Activated CD8-positive, alpha-beta T cell treated with anti-CD3 and anti-CD28 coated beads for 36 hours (primary cell): ENCODE results near the gene HRC. TPM values are rescaled to one million over a fixed set of nuclear protein-coding genes. Genes with fewer than 3 reads are reported as not detected.
"Not testable (repeated sequence)": the region's sequence is repeated elsewhere in the genome, so short reads cannot be mapped to it uniquely, and the experiment has no call there.

Experiments used
- ATAC-seq: fragments of 200-7000 bp; cut with Tn5 transposase; one replicate; pipeline ENCODE4 v1.10.0; 2021; ENCODE audit warnings: mild to moderate bottlenecking, moderate library complexity
- CTCF ChIA-PET: fragments of 350-600 bp; sonication (Branson Sonifier 250); formaldehyde crosslinking; loops from one replicate; lab custom pipeline; 2021; ENCODE audit warnings: antibody characterized with exemption; lab: Charles Lee
- POLR2A ChIA-PET: fragments of 350-600 bp; sonication (Branson Sonifier 250); formaldehyde crosslinking; loops from one replicate; lab custom pipeline; 2021; ENCODE audit warnings: antibody characterized with exemption; lab: Charles Lee
- DNase-seq: peaks from one replicate; pipeline ENCODE4 v3.0.0-alpha.2; 2020
- H3K27ac Mint-ChIP-seq: one replicate; pipeline ENCODE4 v1.8.0; 2021; ENCODE audit warnings: mild to moderate bottlenecking, mixed read lengths
- H3K27me3 Mint-ChIP-seq: one replicate; pipeline ENCODE4 v1.8.0; 2021; ENCODE audit warnings: mixed read lengths
- H3K36me3 Mint-ChIP-seq: one replicate; pipeline ENCODE4 v1.8.0; 2021; ENCODE audit warnings: low read depth, mixed read lengths
- H3K4me1 Mint-ChIP-seq: one replicate; pipeline ENCODE4 v1.8.0; 2021; ENCODE audit warnings: low read depth, mixed read lengths
- H3K4me3 Mint-ChIP-seq: one replicate; pipeline ENCODE4 v1.8.0; 2021; ENCODE audit warnings: mild to moderate bottlenecking, moderate library complexity, mixed read lengths
- H3K9me3 Mint-ChIP-seq: one replicate; pipeline ENCODE4 v1.8.0; 2021; ENCODE audit warnings: mixed read lengths
- CTCF ChIP-seq: fragments of 200-600 bp; IDR thresholded peaks from one replicate; pipeline ENCODE4 v1.8.0; 2022; ENCODE audit warnings: antibody characterized with exemption, mild to moderate bottlenecking
- intact Hi-C: fragments of 100-400 bp; cut with micrococcal nuclease; formaldehyde crosslinking; loops from one replicate; pipeline ENCODE4 v1.10.0; 2022
- total RNA-seq, 2 experiments: library from RNA; stranded (reverse); gene quantifications; one replicate each; pipeline ENCODE4 v1.2.3, GENCODE V29; 2021

Gene HRC
- total RNA-seq, 2 experiments from 2014 or later = not detected

GRCh38 chr19:49130325-49130724 is 24.9 kb downstream of the HRC start:
- TF ChIP-seq CTCF = no peak
- Mint-ChIP-seq H3K4me3 (no peak overlapping the region), H3K4me1 (peaks cover 17% of the 10 kb centered on the region), H3K27ac (no peak overlapping the region), H3K27me3 (peaks cover 4% of the 10 kb centered on the region), H3K9me3 (no peaks in the 10 kb centered on the region), H3K36me3 (peaks cover 1% of the 10 kb centered on the region)
- POLR2A ChIA-PET = interaction anchor here (1.5 kb wide), 1 partner anchor 10 kb away, joined by 6 read pairs; no protein-coding TSS in a partner anchor
- intact Hi-C loops = no loop called here
- CTCF ChIA-PET = interaction anchor here (2.1 to 7.0 kb wide), 5 partner anchors 15 to 69 kb away, joined by 5 to 35 read pairs (median 16); partner anchors contain the start of gene LIN7B
- ATAC-seq (no peak), DNase-seq (no peak)

DNA sequence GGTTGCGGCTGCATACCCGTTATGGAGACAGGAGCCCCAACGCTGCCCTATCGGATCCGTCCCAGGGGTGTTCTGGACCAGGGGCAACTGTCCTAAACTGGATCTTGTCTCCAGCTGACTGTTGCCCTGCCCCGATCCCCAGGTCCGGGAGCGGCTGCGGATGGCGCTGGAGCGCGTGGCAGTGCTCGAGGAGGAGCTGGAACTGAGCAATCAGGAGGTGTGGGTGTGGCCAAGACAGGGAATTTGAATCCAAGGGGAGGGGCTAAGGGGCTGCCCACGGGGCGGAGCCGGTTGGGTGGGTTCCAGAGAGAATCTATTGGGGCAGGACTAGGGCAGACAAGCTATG is 26.0 kb downstream of the HRC start:
- intact Hi-C loops = no loop called here
- CTCF ChIA-PET = interaction anchor here (0.6 to 3.7 kb wide), 7 partner anchors 15 to 342 kb away, joined by 3 to 17 read pairs (median 5); partner anchors contain the start of gene LIN7B

GRCh38 chr19:49128545-49129237 is 26.5 kb downstream of the HRC start:
- POLR2A ChIA-PET = interaction anchor here (1.0 to 2.8 kb wide), 4 partner anchors 9 to 23 kb away, joined by 3 to 11 read pairs (median 6); partner anchors contain the start of genes LIN7B and PPFIA3
- intact Hi-C loops = no loop called here
- Mint-ChIP-seq H3K27ac (peak overlapping the region; percentile 52), H3K36me3 (peaks cover 1% of the 10 kb centered on the region), H3K9me3 (no peaks in the 10 kb centered on the region), H3K4me1 (peaks cover 13% of the 10 kb centered on the region), H3K27me3 (no peaks in the 10 kb centered on the region), H3K4me3 (peak overlapping the region; percentile 82)
- CTCF ChIA-PET = interaction anchor here (0.6 to 3.7 kb wide), 7 partner anchors 15 to 341 kb away, joined by 3 to 17 read pairs (median 5); partner anchors contain the start of gene LIN7B
- TF ChIP-seq CTCF = no peak
- no peak for ATAC-seq
- no peak for DNase-seq

More for the DNA sequence above, 26.0 kb downstream of the HRC start:
- TF ChIP-seq CTCF = no peak
- Mint-ChIP-seq H3K4me1 (peaks cover 15% of the 10 kb centered on the region), H3K36me3 (peaks cover 1% of the 10 kb centered on the region), H3K4me3 (no peak overlapping the region), H3K27ac (no peak overlapping the region), H3K27me3 (peaks cover under 1% of the 10 kb centered on the region), H3K9me3 (no peaks in the 10 kb centered on the region)
- POLR2A ChIA-PET = interaction anchor here (1.4 to 2.8 kb wide), 4 partner anchors 11 to 24 kb away, joined by 3 to 11 read pairs (median 8); partner anchors contain the start of gene LIN7B
- DNase-seq (no peak), ATAC-seq (no peak)

DNA sequence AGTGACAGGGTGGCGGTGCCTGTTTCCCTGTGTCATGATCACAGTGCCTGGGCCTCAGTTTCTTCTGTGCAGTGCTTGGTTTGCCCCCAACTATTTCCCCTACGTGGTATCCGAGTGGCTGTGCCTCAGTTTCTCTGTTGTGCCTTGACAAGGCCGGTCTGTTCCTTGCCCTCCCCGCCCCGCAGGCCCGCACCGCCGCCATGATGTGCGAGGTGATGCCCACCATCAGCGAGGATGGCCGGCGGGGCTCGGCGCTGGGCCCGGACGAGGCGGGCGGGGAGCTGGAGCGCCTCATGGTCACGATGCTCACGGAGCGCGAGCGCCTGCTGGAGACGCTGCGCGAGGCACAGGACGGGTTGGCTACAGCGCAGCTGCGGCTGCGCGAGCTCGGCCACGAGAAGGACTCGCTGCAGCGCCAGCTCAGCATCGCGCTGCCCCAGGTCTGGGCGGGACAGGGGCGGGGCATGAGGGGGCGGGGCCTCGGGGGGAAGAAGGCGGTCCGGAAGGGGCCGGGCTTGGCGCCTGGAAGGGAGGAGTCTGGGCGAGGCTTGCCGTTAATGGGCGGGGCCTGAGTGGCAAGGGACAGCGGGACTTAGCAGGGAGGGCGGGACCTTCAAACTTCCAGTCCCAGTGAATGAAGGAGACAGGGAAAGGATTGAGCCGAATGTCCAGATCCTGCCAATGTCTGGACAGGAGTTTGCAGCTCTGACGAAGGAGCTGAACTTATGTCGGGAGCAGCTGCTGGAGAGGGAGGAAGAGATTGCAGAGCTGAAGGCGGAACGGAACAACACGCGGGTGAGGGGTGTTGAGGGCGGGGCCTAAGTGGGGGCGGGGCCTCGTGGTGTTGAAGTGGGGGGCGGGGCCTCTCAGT is 27.3 kb downstream of the HRC start:
- Mint-ChIP-seq H3K27me3 (no peaks in the 10 kb centered on the region), H3K9me3 (no peaks in the 10 kb centered on the region), H3K4me3 (peak overlapping the region; percentile 82), H3K36me3 (peaks cover 1% of the 10 kb centered on the region), H3K27ac (peak overlapping the region; percentile 87), H3K4me1 (peaks cover 8% of the 10 kb centered on the region)
- DNase-seq (peak; percentile 95), ATAC-seq (peak; percentile 98)
- ChIA-PET POLR2A (interaction anchor here (0.9 to 2.8 kb wide), 5 partner anchors 8 to 41 kb away, joined by 3 to 11 read pairs (median 4); partner anchors contain the start of genes LIN7B and PPFIA3), CTCF (interaction anchor here (1.0 to 3.7 kb wide), 6 partner anchors 14 to 340 kb away, joined by 3 to 17 read pairs (median 9); partner anchors contain the start of gene LIN7B)
- TF ChIP-seq CTCF = no peak
- intact Hi-C loops = no loop called here

GRCh38 chr19:49127225-49127624 is 28.0 kb downstream of the HRC start:
- POLR2A ChIA-PET = interaction anchor here (0.9 to 2.8 kb wide), 3 partner anchors 9 to 40 kb away, joined by 3 to 11 read pairs (median 9); partner anchors contain the start of gene LIN7B
- H3K36me3 Mint-ChIP-seq, intact Hi-C loops, H3K4me1 Mint-ChIP-seq, H3K27me3 Mint-ChIP-seq, ATAC-seq, DNase-seq, H3K9me3 Mint-ChIP-seq, H3K27ac Mint-ChIP-seq: not testable (repeated sequence)
- peak overlapping the region; percentile 82 for H3K4me3 Mint-ChIP-seq
- CTCF ChIA-PET = interaction anchor here (1.0 to 3.7 kb wide), 4 partner anchors 13 to 72 kb away, joined by 4 to 17 read pairs (median 15); partner anchors contain the start of gene LIN7B
